GM11168 (cell line): ENCODE results near the gene ETV5.
"Not testable (repeated sequence)": the region's sequence is repeated elsewhere in the genome, so short reads cannot be mapped to it uniquely, and the experiment has no call there.

Experiments
- in situ Hi-C: fragments of 300-500 bp; cut with MboI; formaldehyde crosslinking; loops from one replicate; pipeline ENCODE4 v1.12.0; 2022; ENCODE audit warnings: low sequenced_read_pairs; ENCODE audit not compliant: unreplicated experiment

Gene ETV5

DNA sequence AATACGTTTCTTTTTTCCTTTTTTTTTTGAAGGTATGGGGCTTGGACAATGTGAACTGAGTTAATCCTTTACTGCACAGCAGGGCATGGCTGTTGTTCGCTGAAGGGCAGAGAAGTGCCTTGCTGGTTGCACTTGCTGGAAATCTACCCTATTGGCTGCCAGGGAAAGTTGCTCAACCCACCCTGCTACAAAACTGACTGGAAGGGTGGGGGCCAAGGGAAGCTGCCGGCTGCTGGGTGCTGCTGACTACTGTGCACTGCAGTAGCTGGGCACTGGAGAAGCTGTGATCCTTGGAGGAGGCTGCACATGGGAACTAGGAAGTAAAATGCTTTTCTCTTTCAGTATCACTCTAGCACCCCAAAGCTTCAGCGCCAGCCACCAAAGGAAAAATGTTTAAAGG is 70.5 kb downstream of the ETV5 start:
- in situ Hi-C loops: no loop called here

- in situ Hi-C loops: no loop called here
Measured at GRCh38 chr3:186035277-186035676, 73.6 kb downstream of the ETV5 start.

DNA sequence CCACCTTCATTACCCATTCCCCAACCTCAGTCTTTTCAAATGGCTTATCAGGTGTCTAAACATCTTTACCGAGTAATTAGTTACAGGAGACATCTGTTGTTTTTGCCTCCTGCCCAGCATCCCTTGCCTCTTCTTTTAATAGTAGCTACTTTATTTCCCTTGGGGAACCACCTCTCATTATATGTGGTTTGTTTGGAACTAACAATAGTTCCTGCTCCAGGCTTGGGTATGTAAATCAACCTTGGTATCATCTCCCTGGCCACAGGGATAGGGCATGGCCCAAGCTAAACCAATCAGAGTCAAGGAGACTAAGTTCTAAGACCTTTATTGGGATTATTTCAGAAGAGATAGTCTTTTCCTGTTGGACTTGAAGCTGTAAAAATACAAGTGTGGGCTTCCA is 76.6 kb downstream of the ETV5 start:
- in situ Hi-C loops: no loop called here

DNA sequence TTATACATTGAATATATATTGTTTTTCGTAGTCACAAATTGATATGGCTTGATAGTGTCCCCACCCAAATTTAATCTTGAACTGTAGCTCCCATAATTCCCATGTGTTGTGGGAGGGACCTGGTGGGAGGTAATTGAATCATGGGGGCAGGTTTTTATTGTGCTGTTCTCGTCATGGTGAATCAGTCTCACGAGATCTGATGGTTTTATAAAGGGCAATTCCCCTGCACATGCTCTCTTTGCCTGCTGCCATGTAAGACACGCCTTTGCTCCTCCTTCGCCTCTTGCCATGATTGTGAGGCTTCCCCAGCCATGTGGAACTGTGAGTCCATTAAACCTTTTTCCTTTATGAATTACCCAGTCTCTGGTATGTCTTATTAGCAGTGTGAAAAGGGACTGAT is 82.9 kb downstream of the ETV5 start:
- in situ Hi-C loops: not testable (repeated sequence)

DNA sequence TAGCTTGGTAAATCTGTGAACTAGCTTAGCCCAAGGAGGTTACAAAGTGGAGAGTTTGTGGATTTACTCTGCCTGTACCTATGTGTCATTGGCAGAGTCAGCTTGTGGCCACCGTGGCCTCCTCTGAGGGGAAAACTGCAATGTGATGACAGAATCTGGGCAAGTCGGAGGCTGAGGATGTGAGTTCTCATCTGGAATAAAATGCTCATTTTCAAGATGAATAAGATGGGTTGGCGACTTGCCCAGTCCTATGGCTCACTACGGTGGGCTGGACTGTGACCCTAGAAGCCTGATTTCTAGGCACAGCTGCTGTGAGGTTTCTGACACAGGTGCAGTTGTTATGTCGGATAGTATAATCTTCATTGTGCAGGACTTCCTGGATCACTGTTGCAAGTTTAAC is 83.7 kb downstream of the ETV5 start:
- in situ Hi-C loops: no loop called here

DNA sequence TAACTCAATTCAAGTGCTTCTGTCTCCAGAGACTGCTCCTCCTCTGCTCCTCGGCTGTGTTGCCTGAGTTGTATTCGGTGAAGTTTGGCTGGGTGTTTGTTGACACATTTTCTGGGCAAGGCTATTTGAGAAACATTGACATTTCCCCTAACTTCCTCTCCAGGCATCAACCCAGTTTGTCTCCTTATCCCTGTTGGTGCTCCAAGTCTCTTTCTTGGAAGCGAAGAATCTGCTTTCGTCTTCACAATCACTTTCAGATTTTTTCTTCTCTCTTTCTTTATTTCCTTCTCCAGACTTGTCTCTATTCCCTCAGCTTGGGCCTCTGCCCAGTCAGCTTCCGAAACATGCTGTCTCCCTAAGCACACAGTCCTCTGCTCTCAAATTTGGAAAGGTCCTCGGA is 84.7 kb downstream of the ETV5 start:
- in situ Hi-C loops: no loop called here

DNA sequence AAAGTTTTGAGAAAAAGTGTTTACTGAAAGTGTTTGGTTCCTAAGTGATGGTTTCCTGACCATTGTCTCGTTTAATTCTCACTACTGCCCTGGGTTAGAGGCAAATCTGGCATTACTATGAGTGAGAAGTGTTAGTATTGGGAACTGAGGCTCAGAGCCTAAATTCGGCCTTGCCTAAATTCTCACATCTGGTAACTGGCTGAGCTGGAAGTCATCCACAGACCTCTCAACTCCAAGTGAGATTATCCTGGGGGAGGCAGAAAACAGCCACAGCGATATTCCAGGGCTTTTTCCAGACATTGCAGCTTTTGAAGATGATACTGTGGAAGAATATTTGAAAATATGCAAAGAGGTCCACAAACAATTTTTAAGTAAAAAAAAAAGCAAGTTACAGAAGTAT is 86.0 kb downstream of the ETV5 start:
- in situ Hi-C loops: no loop called here

DNA sequence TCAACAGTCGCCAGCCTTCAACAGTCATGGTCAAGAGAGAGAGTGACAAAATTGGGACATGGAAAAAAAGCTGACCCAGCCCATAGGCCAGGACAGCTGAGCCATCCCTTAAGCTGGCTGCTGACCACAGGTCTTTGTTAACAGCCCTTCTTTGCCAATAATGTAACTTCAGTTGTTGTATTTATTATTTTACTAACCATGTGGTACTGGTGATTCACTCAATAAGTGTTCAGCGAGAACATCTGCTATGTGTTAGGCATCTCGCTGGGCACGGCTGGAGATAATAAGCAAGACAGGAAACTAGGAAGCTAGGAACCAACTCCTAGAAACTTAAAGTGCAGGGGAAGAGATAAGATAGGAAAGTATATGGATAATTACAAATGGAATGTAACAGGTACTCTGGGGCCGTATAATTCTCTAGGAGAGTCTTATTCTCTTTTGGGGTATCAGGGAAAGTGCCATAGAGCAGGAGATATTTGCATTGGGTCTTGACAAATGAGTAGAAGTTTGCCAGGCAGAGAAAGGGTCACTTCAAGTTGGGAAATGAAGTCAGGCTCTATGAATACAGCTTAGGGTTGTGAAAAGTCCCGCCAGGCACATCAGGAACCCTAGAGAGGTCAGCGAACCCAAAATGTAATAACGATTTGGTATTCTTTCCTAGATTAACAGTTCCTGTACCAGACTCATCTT is 87.1 kb downstream of the ETV5 start:
- in situ Hi-C loops: no loop called here

GRCh38 chr3:186021250-186021649 is 87.6 kb downstream of the ETV5 start:
- in situ Hi-C loops: not testable (repeated sequence)

- in situ Hi-C loops: not testable (repeated sequence)
Measured at GRCh38 chr3:186019288-186019687, 89.6 kb downstream of the ETV5 start.

DNA sequence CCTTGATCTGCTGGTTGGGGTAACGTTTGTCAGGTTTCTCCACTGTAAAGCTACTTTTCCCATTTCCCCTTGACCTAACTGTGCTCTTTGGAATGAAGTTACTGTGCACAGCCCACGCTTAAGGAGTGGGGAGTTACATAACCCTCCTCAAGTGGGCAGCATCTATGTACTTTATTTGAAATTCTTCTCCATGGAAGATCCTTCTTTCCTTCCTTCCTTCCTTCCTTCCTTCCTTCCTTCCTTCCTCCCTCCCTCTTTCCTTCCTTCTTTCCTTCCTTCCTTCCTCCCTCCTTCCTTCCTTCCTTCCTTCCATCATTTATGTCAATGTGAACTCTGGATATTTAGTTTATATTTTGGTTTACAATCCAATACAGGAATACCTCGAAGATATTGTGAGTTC is 94.0 kb downstream of the ETV5 start:
- in situ Hi-C loops: no loop called here

- in situ Hi-C loops: no loop called here
Measured at GRCh38 chr3:186013312-186013711, 95.6 kb downstream of the ETV5 start.

- in situ Hi-C loops: no loop called here
Measured at GRCh38 chr3:186012137-186012536, 96.8 kb downstream of the ETV5 start.

DNA sequence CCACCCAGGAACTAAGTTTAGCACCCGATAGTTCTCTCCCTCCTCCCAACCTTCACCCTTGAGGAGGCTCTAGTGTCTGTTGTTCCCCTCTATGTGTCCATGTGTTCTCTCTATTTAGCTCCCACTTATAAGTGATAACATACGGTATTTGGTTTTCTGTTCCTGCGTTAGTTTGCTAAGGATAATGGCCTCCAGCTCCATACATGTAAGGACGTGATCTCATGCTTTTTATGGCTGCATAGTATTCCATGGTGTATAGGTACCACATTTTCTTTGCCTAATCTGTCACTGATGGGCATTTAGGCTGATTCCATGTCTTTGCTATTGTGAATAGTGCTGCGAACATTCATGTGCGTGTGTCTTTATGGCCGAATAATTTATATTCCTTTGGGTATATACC is 104.2 kb downstream of the ETV5 start:
- in situ Hi-C loops: loop anchor here (5.0 kb wide), 1 partner anchor 83 kb away; no protein-coding TSS in a partner anchor

GRCh38 chr3:186004209-186004608 is 104.7 kb downstream of the ETV5 start:
- in situ Hi-C loops: loop anchor here (5.0 kb wide), 1 partner anchor 83 kb away; no protein-coding TSS in a partner anchor

DNA sequence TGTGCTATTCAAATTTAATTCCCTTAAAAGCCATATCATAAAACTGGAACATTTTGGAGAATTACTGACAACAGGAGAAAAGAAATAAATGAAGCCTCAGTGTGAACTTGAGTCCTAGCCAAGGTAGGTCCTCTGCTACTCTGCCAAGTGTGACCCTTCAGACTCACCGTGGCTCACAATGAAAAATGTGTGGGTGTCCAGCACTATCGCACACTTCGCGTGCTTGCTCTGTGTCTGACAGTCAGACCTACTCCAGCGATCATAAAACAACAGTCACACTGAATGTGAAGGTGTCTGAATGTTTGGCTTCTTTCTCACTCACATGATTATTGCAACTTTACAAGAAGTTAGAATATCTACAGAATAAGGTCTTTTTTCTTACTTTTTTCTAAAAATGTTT is 105.3 kb downstream of the ETV5 start:
- in situ Hi-C loops: loop anchor here (5.0 kb wide), 1 partner anchor 84 kb away; no protein-coding TSS in a partner anchor

DNA sequence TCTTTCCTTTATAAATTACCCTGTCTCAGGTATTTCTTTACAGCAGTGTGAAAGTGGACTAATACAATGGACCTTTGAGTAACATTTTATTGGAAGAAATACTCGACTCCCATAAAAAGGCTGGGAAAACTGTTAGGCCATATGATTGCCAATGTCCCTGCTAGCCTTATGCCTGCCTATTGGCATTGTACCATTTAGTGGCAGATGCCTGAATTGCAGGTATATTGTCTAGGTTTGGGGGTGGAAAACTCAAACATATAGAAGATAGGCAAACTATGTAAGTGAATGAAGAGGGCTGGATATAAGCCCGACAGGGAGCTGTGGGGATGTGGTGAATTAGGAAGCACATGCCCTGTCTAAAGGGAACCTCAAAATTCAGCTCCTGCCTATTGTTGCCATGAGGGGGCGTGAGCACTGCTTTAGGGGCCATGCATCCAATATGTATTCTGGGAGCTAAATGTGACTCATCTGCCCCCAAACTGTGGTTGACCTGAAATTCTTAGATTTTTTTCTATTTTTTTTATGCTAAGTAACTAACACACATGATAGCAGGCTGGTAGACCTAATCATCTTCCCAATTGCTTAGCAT is 105.9 kb downstream of the ETV5 start:
- in situ Hi-C loops: loop anchor here (5.0 kb wide), 1 partner anchor 84 kb away; no protein-coding TSS in a partner anchor

DNA sequence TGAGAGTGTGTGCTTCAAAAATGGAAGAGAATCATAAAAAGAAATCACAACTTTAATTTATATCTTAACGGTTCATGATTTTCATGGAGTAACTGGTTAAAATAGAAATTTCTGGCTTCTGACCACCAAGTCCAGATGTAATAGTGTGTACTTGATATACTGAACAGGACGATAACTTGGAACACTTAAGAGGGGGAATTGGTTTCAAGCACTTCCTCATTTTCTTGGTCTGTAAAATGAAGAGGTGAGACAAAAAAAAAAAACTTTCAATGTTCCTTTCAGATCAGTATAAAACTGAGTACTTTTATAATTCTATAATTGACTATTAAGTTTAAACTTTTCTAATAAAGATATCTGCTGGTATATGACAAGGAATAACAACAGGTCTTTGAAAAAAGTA is 107.0 kb downstream of the ETV5 start:
- in situ Hi-C loops: loop anchor here (5.0 kb wide), 1 partner anchor 85 kb away; no protein-coding TSS in a partner anchor

- in situ Hi-C loops: no loop called here
Measured at GRCh38 chr3:185999221-185999620, 109.7 kb downstream of the ETV5 start.

GRCh38 chr3:185998136-185998535 is 110.8 kb downstream of the ETV5 start:
- in situ Hi-C loops: no loop called here

GRCh38 chr3:185997130-185997529 is 111.8 kb downstream of the ETV5 start:
- in situ Hi-C loops: no loop called here
